Heart right ventricle (tissue), 16 donors: ENCODE data around the gene APBB1. TPM values are rescaled to one million over a fixed set of nuclear protein-coding genes. Genes with fewer than 3 reads are reported as not detected.

Experiments used
- ATAC-seq, 8 donors: fragments of 200-7000 bp; cut with Tn5 transposase; one replicate each; pipeline ENCODE4 v1.9.1; 2020; ENCODE audit warnings: mild to moderate bottlenecking in 8 of 8, moderate library complexity in 8 of 8, moderate number of reproducible peaks in 1 of 8
- DNase-seq, 2 donors: peaks; one replicate each; pipeline ENCODE4 v3.0.0-alpha.2; 2020
- H3K27ac ChIP-seq, 10 donors: fragments of 200-600 bp; sonication (generic) in 2 of 10; one replicate each; pipeline versions ENCODE4 v1.5.0 to v1.8.0; 2020 to 2022; ENCODE audit warnings: mild to moderate bottlenecking in 3 of 10
- H3K27me3 ChIP-seq, 7 donors: fragments of 200-600 bp; one replicate each; pipeline ENCODE4 v1.8.0; 2021 to 2022; ENCODE audit warnings: mild to moderate bottlenecking in 2 of 7
- H3K36me3 ChIP-seq, 9 donors: fragments of 200-600 bp; sonication (generic) in 1 of 9; one replicate each; pipeline versions ENCODE4 v1.5.0 to v1.8.0; 2020 to 2022; ENCODE audit warnings: mild to moderate bottlenecking in 2 of 9
- H3K4me1 ChIP-seq, 9 donors: fragments of 200-600 bp; sonication (generic) in 1 of 9; one replicate each; pipeline versions ENCODE4 v1.5.0 to v1.8.0; 2020 to 2022; ENCODE audit warnings: mild to moderate bottlenecking in 4 of 9
- H3K4me3 ChIP-seq, 10 donors: fragments of 200-600 bp; sonication (generic) in 2 of 10; one replicate each; pipeline versions ENCODE4 v1.5.0 to v1.8.0; 2020 to 2022; ENCODE audit warnings: mild to moderate bottlenecking in 7 of 10, moderate library complexity in 2 of 10
- H3K9me3 ChIP-seq, 11 donors: fragments of 200-600 bp in 10 of 11; sonication (generic) in 2 of 11; one replicate each; pipeline versions ENCODE4 v1.5.0 to v1.8.0; 2013 to 2022; ENCODE audit warnings: mild to moderate bottlenecking in 2 of 11, control low read depth in 1 of 11, moderate library complexity in 1 of 11
- CTCF ChIP-seq, 9 donors: fragments of 200-600 bp; sonication (generic) in 2 of 9; IDR thresholded peaks; one replicate each; pipeline versions ENCODE4 v1.5.0 to v1.8.0; 2021 to 2022; ENCODE audit warnings: antibody characterized with exemption in 9 of 9, mild to moderate bottlenecking in 5 of 9, moderate library complexity in 1 of 9
- WGBS, 2 donors: extraction: QIAGEN DNeasy Blood & Tissue Kit; methylation state at CpG; one replicate each; pipeline ENCODE4 v1.1.7; 2013; ENCODE audit warnings: inconsistent platforms in 1 of 2; 5-methylcytosine and 5-hydroxymethylcytosine counted together
- intact Hi-C, 10 donors: fragments of 100-400 bp; cut with DNase I; formaldehyde crosslinking; loops; one replicate each; pipeline versions ENCODE4 v1.11.1 to v1.14.2; 2022
- polyA plus RNA-seq, 2 donors: library from polyadenylated mRNA; stranded (reverse); fragments of 200-250 nt; gene quantifications; one replicate each; pipeline ENCODE4 v1.2.3, GENCODE V29; 2013
- total RNA-seq, 10 donors: library from RNA; stranded (reverse); fragmentation: NEBNext Ultra II Directional in 3 of 10; extraction: Animal tissue kit (Norgen Biotek cat#: 25700) in 3 of 10; gene quantifications; one replicate each; pipeline versions ENCODE4 v1.2.1 to v1.2.4, GENCODE V29; 2021 to 2023
- donor health status: Arrhythmogenic right ventricular cardiomyopathy.
- donor health status: ischemic (EF 13 %, LVEDD 7.1; RV severe dilation, severe dysfunction).
- donor health status: healthy with polysubstance abuse.
- donor health status: DM: no; HTN: yes; CAD: no.
- donor health status: DM: no; HTN: no; CAD: no.
- donor health status: ischemic (EF 25% LVEDD 6.9; RV normal size, moderate dysfunction).
- donor health status: ischemic (EF 25% LVEDD 5.7; RV mildly dilated, moderate dysfunction).
- donor health status: healthy.
- donor health status: DM: yes; HTN: yes; CAD: no.
- donor health status: Ischemic cardiomyopathy.
- donor health status: ischemic (EF 35%, LVEDD 5.7; RV mildly dilated, moderate dysfunction).
- donor health status: nonischemic (EF 11% LVEDD 7.7; RV severe dilation, severe dysfunction).
- donor health status: DM: yes; HTN: yes; CAD: no.
- donor health status: PGD.
- donor health status: ischemic (EF 29% LVEDD 5.4; RV normal size, mild dysfunction).
- donor health status: nonischemic (EF 23%, LVEDD 6.1; RV moderate dilation, normal function).

Gene APBB1
- total and polyA plus RNA-seq, 12 donors: 54.3 to 93.3 (median 71.1) TPM

DNA sequence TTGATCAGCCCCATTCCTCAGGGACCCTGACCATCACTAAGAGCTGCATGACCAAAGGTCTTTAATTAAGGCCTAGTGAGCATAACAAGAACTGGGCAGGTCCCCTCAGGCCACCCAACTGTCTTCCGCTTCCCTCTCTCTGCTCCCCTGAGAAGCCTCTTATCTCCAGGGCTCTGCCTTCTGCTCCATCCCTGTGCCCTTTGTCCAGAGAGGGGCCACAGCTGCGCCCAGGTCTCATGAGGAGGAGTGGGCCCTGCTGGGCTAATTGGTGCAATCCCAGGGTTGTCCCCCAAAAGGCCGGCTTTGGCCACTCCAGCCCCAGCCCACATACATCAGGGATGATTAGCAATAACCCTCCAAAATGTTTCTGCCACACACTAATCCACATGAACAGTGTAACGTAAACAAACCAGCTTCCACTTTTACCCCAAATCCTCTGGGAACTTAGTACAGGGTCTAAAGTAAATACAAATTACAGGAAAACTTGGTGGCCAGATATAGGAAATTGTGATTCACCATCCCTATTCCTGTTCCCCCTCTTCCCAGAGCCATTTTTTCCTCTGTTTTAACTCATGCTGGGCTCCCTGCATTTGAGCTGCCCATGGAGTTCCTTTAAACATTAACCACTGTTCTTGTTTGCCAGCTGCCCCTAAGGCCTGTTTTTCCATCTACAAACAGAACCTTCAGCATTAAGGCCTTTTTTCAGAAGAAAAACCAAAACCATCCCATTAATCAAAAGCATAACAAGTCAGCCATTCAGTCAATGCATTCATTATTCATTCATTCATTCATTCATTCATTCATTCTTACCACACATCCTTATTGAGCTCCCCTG lies 64.0 kb downstream of the APBB1 start:
- ATAC-seq: no peak
- Histone ChIP-seq H3K27ac (peak overlapping the region in 1 of 10 donors; percentile 32), H3K4me1 (peaks cover 0 to 19% (median 5%) of the 10 kb centered on the region in 9 donors), H3K27me3 (no peaks in the 10 kb centered on the region), H3K9me3 (no peaks in the 10 kb centered on the region), H3K36me3 (no peaks in the 10 kb centered on the region), H3K4me3 (no peak overlapping the region)
- intact Hi-C loops: loop anchor here (5.0 to 10.0 kb wide), 9 partner anchors 38 to 333 kb away; partner anchors contain the start of gene CCKBR (in 2 of the 10)
- no peak for TF ChIP-seq CTCF (IDR thresholded peaks at IDR 0.05)
- 79 to 91% methylated on average over 4 of the region's 4 CpGs for WGBS, 2 donors
- no peak for DNase-seq

GRCh38 chr11:6353367-6353987 lies 65.4 kb downstream of the APBB1 start:
- Histone ChIP-seq H3K4me1 (peaks cover 0 to 19% (median 5%) of the 10 kb centered on the region in 9 donors), H3K4me3 (no peak overlapping the region), H3K27ac (no peak overlapping the region), H3K36me3 (no peaks in the 10 kb centered on the region), H3K9me3 (no peaks in the 10 kb centered on the region), H3K27me3 (no peaks in the 10 kb centered on the region)
- WGBS, 2 donors: 7 to 12% methylated on average over 5 of the region's 5 CpGs
- ATAC-seq: peak; percentile 51 to 78 (median 64)
- TF ChIP-seq CTCF (IDR thresholded peaks at IDR 0.05): peak; percentile 86 to 99 (median 96)
- intact Hi-C loops: loop anchor here (1.0 to 10.0 kb wide), 14 partner anchors 36 to 331 kb away; partner anchors contain the start of gene CCKBR (in 2 of the 10)
- peak in 1 of 2 donors; percentile 40 for DNase-seq

DNA sequence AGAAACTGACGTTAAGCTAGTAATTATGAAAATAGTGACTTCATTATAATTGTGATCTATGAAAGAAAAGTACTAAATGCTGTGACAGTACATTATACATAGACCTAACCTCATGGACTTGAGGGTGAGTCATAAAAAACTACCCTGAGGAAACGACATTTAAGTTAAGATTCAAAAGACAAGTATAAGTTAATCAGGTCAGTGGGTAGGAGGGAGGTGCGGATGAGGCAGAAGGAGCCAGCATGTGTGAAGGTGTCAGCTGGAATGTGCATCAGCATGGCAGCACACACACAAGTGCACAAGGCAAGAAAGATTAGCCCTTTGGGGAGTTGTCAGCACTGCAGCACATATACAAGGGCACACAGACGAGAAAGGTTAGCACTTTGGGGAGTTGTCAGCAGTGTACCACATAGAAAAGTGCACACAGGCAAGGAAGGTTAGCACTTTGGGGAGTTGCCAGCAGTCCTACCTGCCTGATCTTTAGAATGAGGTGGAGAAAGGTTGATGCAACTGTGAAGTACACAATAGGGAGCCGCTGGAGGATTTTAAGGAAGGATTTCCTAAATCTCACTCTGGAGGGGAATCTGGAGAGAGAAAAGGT lies 67.0 kb downstream of the APBB1 start:
- peaks cover 0 to 16% (median 4%) of the 10 kb centered on the region in 9 donors for H3K4me1 ChIP-seq
- TF ChIP-seq CTCF (IDR thresholded peaks at IDR 0.05): no peak
- H3K9me3 ChIP-seq: no peaks in the 10 kb centered on the region
- no peaks in the 10 kb centered on the region for H3K36me3 ChIP-seq
- intact Hi-C loops: loop anchor here (2.0 to 10.0 kb wide), 12 partner anchors 35 to 330 kb away; partner anchors contain the start of gene CCKBR (in 2 of the 10)
- H3K27ac ChIP-seq: no peak overlapping the region
- ATAC-seq (no peak), DNase-seq (no peak)
- no peaks in the 10 kb centered on the region for H3K27me3 ChIP-seq
- H3K4me3 ChIP-seq: no peak overlapping the region
- 80 to 82% methylated on average over 5 of the region's 5 CpGs for WGBS, 2 donors

- Histone ChIP-seq H3K27me3 (no peaks in the 10 kb centered on the region), H3K4me1 (peaks cover 0 to 11% (median 0%) of the 10 kb centered on the region in 9 donors), H3K36me3 (no peaks in the 10 kb centered on the region), H3K9me3 (no peaks in the 10 kb centered on the region), H3K27ac (no peak overlapping the region), H3K4me3 (no peak overlapping the region)
- WGBS, 2 donors: 74 to 90% methylated on average over 2 of the region's 2 CpGs
- DNase-seq (no peak), ATAC-seq (no peak)
- intact Hi-C loops: loop anchor here (5.0 to 10.0 kb wide), 9 partner anchors 33 to 328 kb away; partner anchors contain the start of gene CCKBR (in 2 of the 10)
- TF ChIP-seq CTCF (IDR thresholded peaks at IDR 0.05): no peak
Measured at GRCh38 chr11:6350486-6350885, 68.4 kb downstream of the APBB1 start.
